C4-2B (cell line): ENCODE results near the gene STAB1.

ENCODE experiments used
- ZFX ChIP-seq: fragments of 450-650 bp; IDR thresholded peaks from 2 replicates; pipeline ENCODE4 v1.6.1; 2017
- TF ChIP-seq, protein P1 (sequence below): fragments of 450-650 bp; conservative IDR thresholded peaks from 2 replicates; pipeline ENCODE4 v1.5.1; 2017; ENCODE audit warnings: mild to moderate bottlenecking

DNA sequence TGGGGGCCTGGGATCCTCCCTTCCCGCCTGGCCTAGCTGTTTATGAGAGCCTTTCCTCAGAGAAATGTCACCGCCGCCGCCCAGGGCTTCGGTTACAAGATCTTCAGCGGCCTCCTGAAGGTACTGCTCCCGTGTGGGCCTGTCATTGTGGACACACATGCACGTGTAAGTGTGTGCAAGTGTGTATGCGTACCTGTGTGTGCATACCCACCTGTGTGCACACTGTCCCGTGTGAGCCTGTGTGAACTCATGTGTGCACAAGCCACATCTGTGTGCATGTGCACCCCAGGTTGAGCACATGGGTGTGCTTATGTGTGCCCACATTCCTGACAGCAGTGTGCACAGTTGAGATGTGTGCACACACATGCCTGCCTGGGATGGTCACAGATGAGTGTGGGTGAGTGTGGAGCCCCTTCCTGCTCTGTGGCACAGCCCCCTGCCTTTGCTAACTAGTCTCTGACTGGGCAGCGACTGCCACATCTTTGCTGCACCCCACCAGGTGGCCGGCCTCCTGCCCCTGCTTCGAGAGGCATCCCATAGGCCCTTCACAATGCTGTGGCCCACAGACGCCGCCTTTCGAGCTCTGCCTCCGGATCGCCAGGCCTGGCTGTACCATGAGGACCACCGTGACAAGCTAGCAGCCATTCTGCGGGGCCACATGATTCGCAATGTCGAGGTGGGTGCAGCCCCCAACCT lies 24.5 kb downstream of the STAB1 start:
- TF ChIP-seq, protein P1, sequence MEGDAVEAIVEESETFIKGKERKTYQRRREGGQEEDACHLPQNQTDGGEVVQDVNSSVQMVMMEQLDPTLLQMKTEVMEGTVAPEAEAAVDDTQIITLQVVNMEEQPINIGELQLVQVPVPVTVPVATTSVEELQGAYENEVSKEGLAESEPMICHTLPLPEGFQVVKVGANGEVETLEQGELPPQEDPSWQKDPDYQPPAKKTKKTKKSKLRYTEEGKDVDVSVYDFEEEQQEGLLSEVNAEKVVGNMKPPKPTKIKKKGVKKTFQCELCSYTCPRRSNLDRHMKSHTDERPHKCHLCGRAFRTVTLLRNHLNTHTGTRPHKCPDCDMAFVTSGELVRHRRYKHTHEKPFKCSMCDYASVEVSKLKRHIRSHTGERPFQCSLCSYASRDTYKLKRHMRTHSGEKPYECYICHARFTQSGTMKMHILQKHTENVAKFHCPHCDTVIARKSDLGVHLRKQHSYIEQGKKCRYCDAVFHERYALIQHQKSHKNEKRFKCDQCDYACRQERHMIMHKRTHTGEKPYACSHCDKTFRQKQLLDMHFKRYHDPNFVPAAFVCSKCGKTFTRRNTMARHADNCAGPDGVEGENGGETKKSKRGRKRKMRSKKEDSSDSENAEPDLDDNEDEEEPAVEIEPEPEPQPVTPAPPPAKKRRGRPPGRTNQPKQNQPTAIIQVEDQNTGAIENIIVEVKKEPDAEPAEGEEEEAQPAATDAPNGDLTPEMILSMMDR, result no peak
- TF ChIP-seq ZFX, result no peak
